Stimulated activated CD8-positive, alpha-beta memory T cell treated with anti-CD3 and anti-CD28 coated beads, Interleukin-7, amount 100 ng/mL, for 1 hour (primary cell): Measurements from ENCODE around the gene ACOX3.

ENCODE experiments used
- DNase-seq, 2 donors: peaks; one replicate each; pipeline ENCODE4 v3.0.0-alpha.2; 2020; ENCODE audit warnings: low read depth in 2 of 2

Gene ACOX3

GRCh38 chr4:8404791-8405515 is 35.6 kb downstream of the ACOX3 start:
- DNase-seq: no peak

GRCh38 chr4:8403976-8404375 is 36.5 kb downstream of the ACOX3 start:
- DNase-seq: no peak

- DNase-seq: peak in 1 of 2 donors; percentile 31
These were observed 37.3 kb downstream of the ACOX3 start for GRCh38 chr4:8403173-8403753.

GRCh38 chr4:8402640-8403039 is 37.9 kb downstream of the ACOX3 start:
- DNase-seq: no peak

- no peak for DNase-seq
These were observed 38.3 kb downstream of the ACOX3 start for GRCh38 chr4:8402181-8402597.

- DNase-seq: no peak
These were observed 38.9 kb downstream of the ACOX3 start for GRCh38 chr4:8401665-8402064.

GRCh38 chr4:8400632-8401325 is 39.7 kb downstream of the ACOX3 start:
- DNase-seq: no peak

- DNase-seq: no peak
These were observed 41.2 kb downstream of the ACOX3 start for GRCh38 chr4:8399298-8399697.

GRCh38 chr4:8398347-8398746 is 42.2 kb downstream of the ACOX3 start:
- DNase-seq: no peak

- no peak for DNase-seq
These were observed 43.6 kb downstream of the ACOX3 start for GRCh38 chr4:8396762-8397406.

- no peak for DNase-seq
These were observed 44.8 kb downstream of the ACOX3 start for GRCh38 chr4:8395504-8396296.

- DNase-seq: no peak
These were observed 45.7 kb downstream of the ACOX3 start for GRCh38 chr4:8394806-8395205.

GRCh38 chr4:8394061-8394519 is 46.4 kb downstream of the ACOX3 start:
- no peak for DNase-seq

GRCh38 chr4:8393593-8394038 is 46.9 kb downstream of the ACOX3 start:
- no peak for DNase-seq

GRCh38 chr4:8392591-8393190 is 47.8 kb downstream of the ACOX3 start:
- no peak for DNase-seq

GRCh38 chr4:8391972-8392371 is 48.6 kb downstream of the ACOX3 start:
- DNase-seq: no peak

GRCh38 chr4:8391071-8391470 is 49.5 kb downstream of the ACOX3 start:
- DNase-seq: no peak

GRCh38 chr4:8390577-8390976 is 49.9 kb downstream of the ACOX3 start:
- no peak for DNase-seq

- no peak for DNase-seq
These were observed 52.0 kb downstream of the ACOX3 start for GRCh38 chr4:8388528-8388870.

- no peak for DNase-seq
These were observed 52.7 kb downstream of the ACOX3 start for GRCh38 chr4:8387615-8388527.
